UCSD-AML1 (cell line): ENCODE results near the gene HMGB3.
"Not testable (repeated sequence)": the region's sequence is repeated elsewhere in the genome, so short reads cannot be mapped to it uniquely, and the experiment has no call there.

ENCODE experiments used
- DNase-seq: peaks from one replicate; lab custom pipeline; 2025; ENCODE audit not compliant: unreplicated experiment; lab: John Stamatoyannopoulos, UW

HMGB3 gene

DNA sequence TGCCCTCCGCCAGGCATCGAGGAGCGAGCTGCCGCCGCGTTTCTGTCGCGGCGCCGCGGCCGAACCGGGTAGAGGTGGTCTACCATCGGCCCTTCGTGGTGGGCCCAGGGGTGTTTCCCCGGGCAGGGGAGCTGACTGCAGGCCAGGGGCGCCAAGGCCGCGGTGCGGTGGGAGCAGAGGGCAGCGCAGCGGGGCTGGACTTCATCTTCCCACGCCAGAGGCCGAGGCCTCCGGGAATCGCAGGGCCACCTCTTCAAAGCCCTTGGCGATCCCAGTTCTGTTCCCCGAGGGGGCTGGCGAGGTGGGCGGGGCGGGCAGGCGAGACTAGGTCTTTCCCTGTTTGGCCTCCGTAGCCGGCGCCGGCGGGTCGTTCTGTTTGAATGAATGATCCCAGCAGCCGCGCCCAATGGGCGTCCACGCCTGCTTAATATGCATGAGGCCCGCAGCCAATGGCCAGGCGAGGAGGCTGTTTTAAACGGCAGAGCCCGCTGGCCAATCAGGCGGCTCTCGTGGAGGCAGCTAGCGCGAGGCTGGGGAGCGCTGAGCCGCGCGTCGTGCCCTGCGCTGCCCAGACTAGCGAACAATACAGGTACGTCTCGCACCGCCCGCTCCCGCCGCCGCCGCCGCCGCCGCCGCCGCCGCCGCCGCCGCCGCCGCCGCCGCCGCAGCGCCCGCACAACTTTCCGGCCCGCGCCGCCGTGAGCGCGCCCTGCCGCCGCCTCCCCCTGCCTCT lies at the start of gene HMGB3:
TSS of gene HMGB3 (plus strand) at position 548 of the 733 bp plus-strand sequence. CDS start 2,265 bp downstream, outside the sequence.
- DNase-seq = peak; percentile 81

DNA sequence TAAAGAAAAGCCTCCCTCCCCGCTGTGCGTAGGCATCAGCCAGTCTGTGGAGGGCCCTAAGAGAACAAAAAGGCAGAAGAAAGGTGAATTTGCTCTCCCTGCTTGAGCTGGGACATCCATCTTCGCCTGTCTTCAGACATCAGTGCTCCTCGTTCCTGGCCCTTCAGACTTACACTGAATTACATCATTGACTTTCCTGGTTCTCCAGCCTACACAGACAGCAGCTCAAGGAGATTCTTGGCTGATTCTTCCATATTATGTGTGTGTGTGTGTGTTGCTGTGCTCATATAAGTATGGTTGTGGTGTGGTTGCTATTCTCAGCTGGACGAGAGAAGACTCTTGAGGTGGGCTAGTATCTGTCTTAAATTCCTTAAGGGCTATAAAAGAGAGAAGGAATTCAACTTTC lies 49.2 kb upstream of the HMGB3 start:
- DNase-seq = no peak

DNA sequence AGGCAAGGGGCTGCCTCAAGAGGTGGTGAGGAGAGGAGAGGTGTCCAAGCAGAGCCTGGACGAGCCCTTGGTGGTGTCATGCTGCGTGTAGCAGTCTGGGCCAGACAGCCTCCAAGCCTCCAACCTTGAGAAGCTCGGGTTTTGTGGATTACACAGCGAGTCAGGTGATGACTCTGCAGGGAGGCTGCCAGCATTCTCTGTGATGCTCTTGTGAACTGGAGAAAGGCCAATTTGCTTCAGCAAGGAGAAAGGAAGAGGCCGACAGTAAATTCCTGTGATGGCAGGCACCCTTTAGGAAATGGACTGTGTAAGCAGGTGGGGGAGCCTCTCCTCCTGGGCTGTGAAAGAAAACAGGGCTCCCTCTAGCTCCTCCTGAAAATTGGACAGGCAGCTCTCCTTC lies 48.7 kb upstream of the HMGB3 start:
- no peak for DNase-seq

DNA sequence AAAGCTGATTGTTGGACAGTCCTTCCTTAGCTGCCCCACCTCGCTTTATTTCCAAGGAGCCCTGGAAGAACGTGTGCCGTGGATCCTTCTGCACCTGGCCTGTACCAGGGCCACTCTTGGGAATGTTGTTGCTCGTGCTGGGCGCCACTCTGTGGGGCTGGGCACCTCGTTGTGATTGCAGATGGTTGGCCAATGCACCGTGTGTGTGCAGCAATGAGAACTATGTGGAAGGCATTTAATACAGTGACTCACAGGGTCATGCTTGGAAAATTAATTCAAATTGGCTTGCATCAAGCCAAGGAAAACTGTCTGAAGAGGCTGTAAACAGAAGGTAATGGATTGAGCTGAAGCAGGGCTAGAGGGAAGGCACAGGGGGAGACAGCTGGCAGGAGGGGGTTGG lies 47.7 kb upstream of the HMGB3 start:
- no peak for DNase-seq

DNA sequence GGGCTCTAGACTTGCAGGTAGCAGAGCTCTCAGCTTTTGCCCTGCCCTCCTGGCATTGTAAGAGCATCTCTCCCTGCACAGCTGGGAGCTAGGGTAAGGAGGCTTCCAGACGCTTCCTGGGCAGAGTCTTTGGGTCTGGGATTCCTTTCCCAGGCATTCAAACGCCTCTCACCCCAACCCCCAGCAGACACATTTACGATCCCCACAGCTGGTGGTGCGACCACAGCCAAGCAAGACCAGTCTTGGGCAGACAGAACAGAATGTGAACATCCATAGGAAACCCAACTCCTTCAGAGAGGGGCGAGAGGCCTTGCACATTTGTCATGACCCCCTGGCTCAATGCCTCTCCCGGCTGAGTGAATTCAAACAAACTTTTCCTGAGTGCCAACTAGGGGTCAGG lies 46.6 kb upstream of the HMGB3 start:
- no peak for DNase-seq

DNA sequence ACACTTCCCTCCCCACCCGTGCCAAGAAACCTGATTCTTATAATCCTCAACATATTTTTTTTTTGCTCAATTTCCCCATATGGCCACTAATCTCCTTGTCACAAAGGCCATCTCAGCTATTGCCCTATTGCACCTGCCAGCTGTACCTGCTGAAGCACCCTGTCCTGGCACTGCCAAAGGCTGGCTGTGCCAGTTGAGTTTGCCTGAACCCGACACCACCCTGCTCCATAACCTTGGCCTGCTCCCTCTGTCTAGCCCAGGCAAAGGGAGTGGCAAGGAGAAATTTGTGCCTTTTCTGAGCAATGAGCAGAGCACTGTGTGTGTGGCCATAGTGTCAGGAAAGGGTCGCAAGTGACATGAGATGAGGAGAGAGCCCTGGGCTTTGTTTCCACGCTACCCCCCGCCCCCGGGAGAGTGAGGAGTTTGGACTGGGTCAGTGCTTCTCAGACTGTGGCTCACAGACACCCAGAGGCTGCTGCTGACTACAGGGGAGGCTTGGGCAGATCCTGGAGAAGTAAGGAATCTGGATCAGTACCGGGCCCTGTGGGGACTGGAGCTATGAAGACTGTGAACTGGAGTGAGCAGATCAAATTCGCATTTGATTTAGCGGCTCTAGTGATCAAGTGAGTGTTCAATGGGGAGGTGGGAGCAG lies 42.2 kb upstream of the HMGB3 start:
- DNase-seq = no peak

DNA sequence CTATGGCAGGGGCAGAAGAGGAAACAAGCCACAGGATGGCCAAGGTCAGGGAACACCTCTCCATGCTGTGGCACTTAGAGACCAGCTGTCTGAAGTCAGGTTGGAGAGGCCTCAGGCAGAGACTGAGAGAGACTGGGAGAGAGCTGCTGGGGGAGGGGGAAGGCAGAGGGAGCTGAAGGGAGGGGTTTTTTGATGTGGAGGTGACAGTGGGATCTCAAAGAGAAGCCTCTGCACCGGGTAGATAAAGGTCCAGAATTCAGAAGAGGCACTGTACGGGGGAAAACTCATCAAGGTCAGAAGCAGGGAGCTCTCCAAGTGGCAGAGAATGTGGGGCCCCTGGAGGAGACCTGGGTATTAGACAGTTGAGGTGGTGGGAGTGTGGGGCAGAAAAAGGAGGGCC lies 41.6 kb upstream of the HMGB3 start:
- DNase-seq = no peak

DNA sequence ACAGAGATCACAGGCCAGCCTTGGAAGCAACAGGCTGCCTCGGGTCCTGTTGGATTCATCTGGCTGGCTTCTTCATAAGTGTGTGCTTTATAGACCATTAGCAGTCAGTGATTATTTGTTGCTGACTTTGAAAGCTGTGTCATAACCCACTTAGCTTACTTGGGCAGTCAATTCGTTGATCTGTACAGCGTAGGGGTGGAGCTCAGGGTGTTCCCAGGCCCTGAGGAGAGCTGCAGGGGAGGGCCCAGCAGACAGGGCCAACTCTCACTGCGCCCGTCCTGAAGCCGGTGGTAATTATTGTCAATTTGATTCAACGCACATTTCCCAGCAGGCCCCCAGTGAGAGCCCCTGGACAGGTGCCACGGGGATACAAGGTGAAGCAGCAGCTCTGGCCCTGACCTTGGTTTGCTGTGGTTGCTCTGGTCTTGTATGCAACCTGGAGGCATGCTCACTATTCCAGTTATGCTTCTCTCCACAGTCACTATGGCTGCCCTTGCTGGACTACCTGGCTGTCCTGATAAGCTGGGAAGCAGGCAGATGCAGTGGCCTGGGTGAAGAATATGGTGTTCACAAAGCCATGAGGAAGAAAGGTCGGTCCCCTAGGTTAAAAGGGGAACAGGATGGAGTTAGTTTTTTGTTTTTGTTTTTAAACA lies 40.1 kb upstream of the HMGB3 start:
- no peak for DNase-seq

DNA sequence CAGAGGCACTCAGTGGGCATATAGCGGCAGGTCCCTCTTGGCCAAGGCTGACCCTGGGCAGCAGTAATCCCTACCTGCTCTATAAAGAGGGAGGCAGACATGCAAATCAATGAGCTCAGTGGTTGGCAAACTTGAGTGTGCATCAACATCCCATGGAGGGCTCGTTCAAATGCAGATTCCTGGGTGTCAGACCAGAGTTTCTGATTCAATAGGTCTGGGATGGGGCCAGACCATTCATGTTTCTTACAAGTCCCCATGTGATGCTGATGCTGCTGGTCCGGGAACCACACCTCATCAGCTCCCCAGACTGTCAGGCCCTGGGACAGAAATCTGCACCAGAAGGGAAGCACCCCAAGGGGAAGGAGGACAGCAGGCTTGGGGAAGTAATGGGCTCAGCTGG lies 38.9 kb upstream of the HMGB3 start:
- no peak for DNase-seq

DNA sequence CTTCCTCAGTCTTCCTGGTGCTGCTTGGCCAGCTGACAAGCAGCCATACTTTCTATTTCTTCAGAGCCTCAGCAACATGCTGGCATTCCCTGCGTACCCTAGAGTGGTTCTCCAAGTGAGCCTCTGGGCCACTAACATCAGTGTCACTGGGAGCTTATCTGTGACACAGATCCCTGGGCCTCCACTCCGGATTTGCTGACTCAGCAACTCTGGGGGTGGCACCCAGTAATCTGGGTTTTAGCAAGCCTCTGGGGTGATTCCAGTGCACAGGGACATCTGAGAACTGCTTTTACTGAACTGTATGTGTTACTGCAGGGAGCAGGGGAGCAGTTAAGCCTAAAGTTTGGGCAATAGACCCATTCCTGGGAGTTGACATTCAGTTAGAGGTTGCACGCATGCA lies 28.2 kb upstream of the HMGB3 start:
- DNase-seq = no peak

DNA sequence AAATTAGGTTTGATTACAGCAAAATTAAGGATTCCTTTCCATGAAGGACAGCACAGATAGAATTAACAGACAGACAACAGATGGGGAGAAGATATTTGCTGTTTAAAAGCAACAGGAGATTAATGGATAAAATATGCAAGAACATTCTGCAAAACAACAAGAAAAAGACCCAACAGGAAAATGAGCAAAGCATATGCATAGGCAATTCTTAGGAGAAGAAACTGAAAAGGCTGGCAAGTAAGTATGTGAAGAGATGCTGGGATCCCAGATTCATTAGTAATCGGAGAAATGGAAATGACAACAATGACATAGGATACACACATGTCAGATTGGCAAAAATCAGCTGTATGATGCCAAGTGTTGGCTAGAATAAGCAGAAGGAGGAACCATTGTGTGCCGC lies 27.5 kb upstream of the HMGB3 start:
- DNase-seq = no peak

DNA sequence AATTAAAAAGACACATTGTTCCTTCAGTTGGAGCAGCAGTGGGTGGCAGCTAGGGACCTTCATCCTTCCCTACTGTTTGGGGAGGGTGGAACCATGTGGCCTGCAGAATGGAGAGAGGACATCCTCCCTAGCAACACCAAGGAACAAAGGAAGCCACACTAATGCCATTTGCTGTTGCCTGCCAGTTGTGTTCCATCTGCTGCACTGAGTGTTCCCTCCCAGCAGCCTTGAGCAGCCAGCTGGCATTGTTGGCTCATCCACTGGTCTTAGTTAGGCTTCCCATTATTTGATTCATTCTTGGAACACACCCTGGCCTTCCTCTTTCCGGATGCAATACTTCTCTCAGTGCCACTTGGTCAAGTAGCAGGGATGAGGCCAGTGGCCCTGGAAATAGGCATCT lies 25.0 kb upstream of the HMGB3 start:
- DNase-seq = no peak

DNA sequence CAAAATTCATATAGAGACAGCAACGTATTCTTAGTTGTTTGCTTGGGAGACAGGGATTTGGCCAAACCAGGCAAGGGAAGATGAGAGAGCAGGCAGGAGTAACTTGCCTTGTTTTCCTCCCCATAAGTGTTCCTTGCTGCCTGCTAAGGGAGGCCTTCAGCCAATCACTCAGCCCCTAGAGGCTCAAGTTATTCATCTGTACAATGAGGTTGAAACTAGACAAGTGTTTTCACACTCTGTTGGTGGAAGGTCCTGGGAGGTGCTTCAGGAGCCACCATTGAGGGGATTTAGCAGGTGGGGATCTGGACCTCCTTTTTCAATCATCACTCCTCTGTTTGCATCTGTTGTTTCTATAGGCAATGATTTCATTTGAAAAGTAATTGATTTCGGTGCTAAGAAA lies 23.6 kb upstream of the HMGB3 start:
- DNase-seq = no peak

DNA sequence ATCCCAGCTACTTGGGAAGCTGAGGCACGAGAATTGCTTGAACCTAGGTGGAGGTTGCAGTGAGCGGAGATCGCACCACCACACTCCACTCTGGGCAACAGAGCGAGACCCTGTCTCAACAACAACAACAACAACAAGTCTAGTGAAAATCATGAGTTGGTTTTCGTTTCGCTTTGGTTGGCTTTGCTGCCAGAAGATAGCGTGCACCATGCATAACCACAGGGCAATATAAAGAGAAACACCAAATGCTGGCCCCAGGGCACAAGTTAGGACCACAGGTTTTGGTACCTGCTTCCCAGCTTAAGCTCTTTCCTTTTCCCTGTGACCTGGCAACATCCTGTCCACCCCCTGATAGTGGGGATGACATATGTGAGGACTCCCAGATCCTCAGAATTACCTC lies 21.5 kb upstream of the HMGB3 start:
- no peak for DNase-seq

DNA sequence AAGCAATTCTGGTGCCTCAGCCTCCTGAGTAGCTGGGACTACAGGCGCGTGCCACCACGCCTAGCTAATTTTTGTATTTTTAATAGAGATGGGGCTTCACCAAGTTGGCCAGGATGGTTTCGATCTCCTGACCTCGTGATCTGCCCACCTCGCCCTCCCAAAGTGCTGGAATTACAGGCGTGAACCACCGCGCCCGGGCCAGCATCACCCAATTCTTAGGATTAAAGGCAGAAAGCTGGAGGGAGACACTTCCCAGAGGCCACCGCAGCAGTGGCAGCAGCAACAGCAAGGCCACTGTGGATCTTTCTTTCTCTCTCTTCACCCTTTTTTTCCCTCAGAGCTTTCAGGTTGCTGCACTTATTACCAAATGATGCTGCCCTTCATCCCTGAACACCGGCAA lies 18.7 kb upstream of the HMGB3 start:
- not testable (repeated sequence) for DNase-seq

DNA sequence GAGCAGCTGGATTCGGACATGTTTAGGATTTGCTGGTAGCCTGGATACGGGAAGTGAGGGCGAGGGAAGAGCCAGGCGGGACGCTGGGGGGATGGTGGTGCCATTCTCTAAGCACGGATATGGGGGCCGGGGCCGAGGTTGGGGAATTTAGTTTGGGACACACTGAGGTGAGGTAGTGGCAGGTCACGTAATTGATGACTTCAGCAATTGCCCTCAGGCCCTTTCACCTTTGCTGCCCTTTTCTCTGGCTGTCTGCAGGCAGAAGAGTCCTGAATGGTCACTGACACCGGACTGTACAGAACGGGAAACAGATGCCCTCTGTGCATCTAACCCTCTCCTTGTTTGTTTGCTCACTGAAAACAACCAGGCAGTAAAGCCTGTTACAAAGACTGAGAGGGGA lies 16.9 kb upstream of the HMGB3 start:
- no peak for DNase-seq

DNA sequence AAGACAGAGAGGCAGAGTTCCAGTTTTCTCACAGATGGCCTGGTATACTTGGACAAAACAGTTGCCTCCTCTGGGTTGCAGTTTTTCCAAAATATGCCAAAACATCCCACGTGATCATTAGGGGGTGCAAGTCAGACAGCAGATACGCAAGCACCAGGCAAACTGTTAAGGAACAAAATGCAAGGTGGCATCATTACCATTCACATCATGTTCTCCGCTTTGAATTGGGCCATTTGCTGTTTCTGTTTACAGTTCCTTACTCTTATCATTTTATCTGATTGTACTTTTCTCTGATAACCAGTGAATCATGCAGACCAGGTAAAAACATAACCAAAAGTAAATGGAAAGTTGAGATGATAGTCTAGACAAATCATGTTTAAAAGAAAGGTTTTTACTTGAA lies 16.4 kb upstream of the HMGB3 start:
- no peak for DNase-seq

DNA sequence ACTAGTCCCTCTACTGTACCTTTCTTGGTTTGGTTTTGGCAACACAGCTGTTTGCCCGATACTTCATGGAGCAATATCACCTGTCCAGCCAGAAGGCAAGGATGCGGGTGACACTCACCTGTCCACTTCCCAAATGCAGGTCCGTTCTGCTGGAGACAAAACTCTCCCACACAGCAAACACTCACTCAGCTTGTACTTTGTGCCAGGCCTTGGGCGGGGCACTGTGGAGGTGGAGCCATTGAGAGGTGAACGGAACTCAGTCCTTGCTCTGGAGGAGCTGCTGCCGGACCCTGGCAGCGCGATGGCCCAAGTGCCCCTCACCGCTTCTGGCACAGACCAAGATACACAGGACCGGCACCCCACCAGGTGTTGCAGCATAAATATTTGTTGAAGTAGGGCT lies 15.3 kb upstream of the HMGB3 start:
- no peak for DNase-seq

DNA sequence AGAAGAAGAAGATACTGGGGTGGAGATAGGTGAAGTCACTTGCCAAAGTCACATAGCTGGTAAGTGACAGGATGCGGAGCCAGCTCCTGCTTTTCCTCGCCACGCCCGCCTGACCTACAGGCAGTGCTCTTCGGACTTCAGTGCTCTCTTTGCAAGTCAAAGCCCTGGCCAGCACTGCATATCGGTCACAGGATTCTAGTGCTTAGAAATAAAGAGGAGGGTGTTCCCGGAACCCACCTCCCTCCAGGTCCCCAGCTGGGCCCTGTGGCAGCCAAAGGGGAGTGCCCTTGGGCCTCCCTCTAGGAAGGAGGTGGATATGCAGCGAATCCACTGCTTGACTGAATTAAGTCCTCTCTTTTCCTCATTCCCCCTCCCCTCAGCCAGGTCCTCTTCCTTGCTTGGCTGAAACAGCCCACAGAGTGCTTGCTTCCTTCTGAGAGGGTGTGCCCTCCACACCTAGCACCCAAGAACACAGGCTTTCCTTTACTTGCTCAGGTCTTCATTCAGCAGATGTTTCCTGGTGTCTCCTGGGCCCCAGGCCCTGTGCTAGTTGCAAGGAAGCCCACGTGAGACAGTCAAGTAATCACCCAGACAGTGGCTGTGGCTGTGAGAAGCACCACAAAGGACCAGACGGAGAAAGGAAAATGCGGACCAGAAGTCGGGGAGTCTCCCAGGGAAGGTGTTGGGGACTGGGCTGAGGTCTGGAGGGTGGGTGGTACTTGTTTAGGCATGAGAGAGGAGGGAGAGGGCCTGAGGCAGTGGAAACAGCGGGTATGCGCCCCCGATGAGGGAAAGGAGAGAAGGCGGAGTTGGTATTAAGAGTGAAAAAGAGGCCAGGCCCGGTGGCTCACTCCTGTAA lies 14.0 kb upstream of the HMGB3 start:
- DNase-seq = no peak

DNA sequence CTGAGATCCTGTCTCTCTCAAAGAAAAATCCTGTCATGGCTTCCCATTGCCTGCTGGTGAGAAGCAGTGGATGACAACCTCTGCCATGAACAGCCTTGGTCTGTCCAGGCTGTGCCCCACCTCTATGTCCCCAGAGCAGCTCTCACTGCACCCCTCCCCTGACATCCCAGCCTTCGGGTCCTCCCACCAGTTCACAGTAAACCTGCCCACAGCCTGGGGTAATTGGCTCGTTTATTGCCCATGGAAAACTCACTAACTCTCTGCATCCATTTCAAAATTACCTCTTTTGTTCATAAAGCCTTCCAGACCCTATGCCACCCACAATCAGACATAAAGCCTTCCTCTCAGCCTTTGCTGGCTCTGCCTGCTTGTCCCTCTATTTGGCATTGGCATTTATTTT lies 10.7 kb upstream of the HMGB3 start:
- no peak for DNase-seq

DNA sequence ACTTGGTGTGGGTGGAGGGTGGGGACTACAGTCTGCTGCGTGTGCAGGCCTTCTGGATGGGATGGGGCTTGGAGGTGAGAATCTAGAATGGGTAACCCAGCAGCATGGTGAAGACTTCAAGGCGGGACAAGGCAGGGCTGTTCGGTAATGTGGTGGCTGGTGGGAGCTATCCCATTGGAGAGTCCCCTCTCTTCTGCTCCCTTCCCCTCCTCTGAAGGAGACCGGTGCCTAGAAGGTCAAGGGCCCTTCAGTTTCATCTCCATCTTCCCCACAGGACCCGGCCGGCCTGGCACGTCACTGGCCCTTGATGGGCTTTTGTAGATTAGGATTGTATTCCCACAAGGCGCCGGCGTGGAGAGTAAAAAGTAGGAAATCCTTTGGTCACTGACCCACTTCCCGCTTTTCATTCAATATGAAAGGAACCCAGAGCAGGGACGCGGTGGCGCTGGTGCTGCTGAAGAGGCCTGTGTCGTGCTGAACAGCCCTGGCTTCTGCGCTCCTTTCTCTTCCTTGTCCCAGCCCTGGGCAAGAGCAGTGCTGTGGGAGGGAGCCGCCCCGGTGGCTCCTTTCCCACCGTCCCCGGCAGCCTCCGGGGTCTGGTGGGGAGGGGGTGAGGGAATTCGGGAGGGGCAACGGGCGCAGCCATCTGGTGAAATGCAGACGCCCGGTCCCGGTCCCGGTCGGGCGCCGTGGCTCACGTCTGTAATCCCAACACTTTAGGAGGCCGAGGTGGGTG lies 7.3 kb upstream of the HMGB3 start:
- no peak for DNase-seq
